Measurements from ENCODE around the gene CTSA.

GRCh38 chr20:45893831-45894230 lies 2.7 kb downstream of the CTSA start:
- TF ChIP-seq CTCF (IDR thresholded peaks at IDR 0.05; ENCODE audit: poor library complexity) (no peak), EZH2 (IDR thresholded peaks at IDR 0.05; ENCODE audit: borderline replicate concordance) (no peak), EZH2phosphoT487 (IDR thresholded peaks at IDR 0.05; ENCODE audit: low read depth, severe bottlenecking, unreplicated experiment) (no peak)

All from hepatocyte (in vitro differentiated cells).